ENCODE data around the gene C19orf53. TPM values are rescaled to one million over a fixed set of nuclear protein-coding genes. Genes with fewer than 3 reads are reported as not detected.
A peak's percentile ranks its signal among the peaks of the same experiment; 100 is the strongest.

The C19orf53 gene
- total and polyA plus RNA-seq, 2 experiments from 2014 or later: 104 to 401 TPM

DNA sequence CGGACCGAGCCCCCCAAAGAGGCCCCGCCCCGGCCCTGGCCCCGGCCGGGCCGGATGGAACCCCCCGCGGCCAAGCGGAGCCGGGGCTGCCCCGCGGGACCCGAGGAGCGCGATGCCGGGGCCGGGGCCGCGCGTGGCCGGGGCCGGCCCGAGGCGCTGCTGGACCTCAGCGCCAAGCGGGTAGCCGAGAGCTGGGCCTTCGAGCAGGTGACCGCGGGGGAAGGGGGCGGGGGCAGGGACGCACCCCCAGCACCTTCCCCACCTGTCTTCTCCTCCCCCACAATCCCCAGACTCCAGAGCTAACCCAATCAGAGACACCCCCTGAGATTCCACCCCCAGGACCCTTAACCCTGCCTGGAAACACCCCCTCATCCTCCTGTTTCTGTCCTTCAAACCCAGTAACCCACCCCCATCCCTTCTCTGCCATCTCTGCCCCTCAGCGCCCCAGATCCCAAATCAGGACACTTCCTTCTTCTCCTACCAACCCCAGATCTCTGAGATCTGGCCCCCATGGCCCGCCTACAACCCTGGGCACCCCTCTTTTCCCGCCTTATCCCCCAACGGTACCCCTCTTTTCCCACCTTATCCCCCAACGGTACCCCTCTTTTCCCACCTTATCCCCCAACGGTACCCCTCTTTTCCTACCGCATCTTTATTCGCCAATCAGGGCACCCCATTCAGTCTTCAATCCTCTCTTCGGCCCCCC, 21.5 kb downstream of the C19orf53 start:
- peaks cover 13% of the 10 kb centered on the region for H3K27me3 Mint-ChIP-seq (ENCODE audit: insufficient read depth, low read depth, poor library complexity)
- H3K9me3 Mint-ChIP-seq: no peaks in the 10 kb centered on the region
- peak; percentile 78 for DNase-seq (ENCODE audit: low spot score)
- Histone ChIP-seq H3K36me3 (ENCODE audit: insufficient read depth) (no peaks in the 10 kb centered on the region), H3K79me2 (replicated peaks; ENCODE audit: insufficient read depth) (peaks cover 12% of the 10 kb centered on the region), H2AFZ (no peak overlapping the region), H3K27ac (ENCODE audit: low read depth) (peak overlapping the region; percentile 73; the same call in 1 of the 2 replicates), H3K4me3 (peak overlapping the region; percentile 70), H3K4me2 (peak overlapping the region; percentile 86), H3K4me1 (ENCODE audit: insufficient read depth) (peaks cover 11% of the 10 kb centered on the region; the same call in 1 of the 2 replicates), H3K27me3 (ENCODE audit: insufficient read depth) (no peaks in the 10 kb centered on the region), H3F3A (replicated peaks; ENCODE audit: low read depth) (0 out of 2 replicates have a peak, but pooled peaks cover 9% of the 10 kb centered on the region), H3K9me2 (ENCODE audit: insufficient read depth) (no peaks in the 10 kb centered on the region), H4K20me1 (replicated peaks; ENCODE audit: insufficient read depth) (no peaks in the 10 kb centered on the region; the same call in 1 of the 2 replicates)
- peak overlapping the region; percentile 93 for H3K27ac Mint-ChIP-seq
- peaks cover 4% of the 10 kb centered on the region; the same call in 2 of the 3 replicates for H3K4me1 Mint-ChIP-seq
- TF ChIP-seq EZH2phosphoT487 (IDR thresholded peaks at IDR 0.05; ENCODE audit: unreplicated experiment) (no peak), POLR2AphosphoS5 (IDR thresholded peaks at IDR 0.05; ENCODE audit: low read depth) (0 out of 2 replicates have a peak, but pooled peaks have one; percentile 13), NANOG (IDR thresholded peaks at IDR 0.05; ENCODE audit: borderline replicate concordance) (no peak)
- TF ChIP-seq, protein P1, sequence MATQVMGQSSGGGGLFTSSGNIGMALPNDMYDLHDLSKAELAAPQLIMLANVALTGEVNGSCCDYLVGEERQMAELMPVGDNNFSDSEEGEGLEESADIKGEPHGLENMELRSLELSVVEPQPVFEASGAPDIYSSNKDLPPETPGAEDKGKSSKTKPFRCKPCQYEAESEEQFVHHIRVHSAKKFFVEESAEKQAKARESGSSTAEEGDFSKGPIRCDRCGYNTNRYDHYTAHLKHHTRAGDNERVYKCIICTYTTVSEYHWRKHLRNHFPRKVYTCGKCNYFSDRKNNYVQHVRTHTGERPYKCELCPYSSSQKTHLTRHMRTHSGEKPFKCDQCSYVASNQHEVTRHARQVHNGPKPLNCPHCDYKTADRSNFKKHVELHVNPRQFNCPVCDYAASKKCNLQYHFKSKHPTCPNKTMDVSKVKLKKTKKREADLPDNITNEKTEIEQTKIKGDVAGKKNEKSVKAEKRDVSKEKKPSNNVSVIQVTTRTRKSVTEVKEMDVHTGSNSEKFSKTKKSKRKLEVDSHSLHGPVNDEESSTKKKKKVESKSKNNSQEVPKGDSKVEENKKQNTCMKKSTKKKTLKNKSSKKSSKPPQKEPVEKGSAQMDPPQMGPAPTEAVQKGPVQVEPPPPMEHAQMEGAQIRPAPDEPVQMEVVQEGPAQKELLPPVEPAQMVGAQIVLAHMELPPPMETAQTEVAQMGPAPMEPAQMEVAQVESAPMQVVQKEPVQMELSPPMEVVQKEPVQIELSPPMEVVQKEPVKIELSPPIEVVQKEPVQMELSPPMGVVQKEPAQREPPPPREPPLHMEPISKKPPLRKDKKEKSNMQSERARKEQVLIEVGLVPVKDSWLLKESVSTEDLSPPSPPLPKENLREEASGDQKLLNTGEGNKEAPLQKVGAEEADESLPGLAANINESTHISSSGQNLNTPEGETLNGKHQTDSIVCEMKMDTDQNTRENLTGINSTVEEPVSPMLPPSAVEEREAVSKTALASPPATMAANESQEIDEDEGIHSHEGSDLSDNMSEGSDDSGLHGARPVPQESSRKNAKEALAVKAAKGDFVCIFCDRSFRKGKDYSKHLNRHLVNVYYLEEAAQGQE (IDR thresholded peaks at IDR 0.05; ENCODE audit: unreplicated experiment): no peak
- ATAC-seq: peak; percentile 18
- H3K4me3 Mint-ChIP-seq: peak overlapping the region; percentile 93
- H3K36me3 Mint-ChIP-seq (ENCODE audit: low read depth): peaks cover 8% of the 10 kb centered on the region

DNA sequence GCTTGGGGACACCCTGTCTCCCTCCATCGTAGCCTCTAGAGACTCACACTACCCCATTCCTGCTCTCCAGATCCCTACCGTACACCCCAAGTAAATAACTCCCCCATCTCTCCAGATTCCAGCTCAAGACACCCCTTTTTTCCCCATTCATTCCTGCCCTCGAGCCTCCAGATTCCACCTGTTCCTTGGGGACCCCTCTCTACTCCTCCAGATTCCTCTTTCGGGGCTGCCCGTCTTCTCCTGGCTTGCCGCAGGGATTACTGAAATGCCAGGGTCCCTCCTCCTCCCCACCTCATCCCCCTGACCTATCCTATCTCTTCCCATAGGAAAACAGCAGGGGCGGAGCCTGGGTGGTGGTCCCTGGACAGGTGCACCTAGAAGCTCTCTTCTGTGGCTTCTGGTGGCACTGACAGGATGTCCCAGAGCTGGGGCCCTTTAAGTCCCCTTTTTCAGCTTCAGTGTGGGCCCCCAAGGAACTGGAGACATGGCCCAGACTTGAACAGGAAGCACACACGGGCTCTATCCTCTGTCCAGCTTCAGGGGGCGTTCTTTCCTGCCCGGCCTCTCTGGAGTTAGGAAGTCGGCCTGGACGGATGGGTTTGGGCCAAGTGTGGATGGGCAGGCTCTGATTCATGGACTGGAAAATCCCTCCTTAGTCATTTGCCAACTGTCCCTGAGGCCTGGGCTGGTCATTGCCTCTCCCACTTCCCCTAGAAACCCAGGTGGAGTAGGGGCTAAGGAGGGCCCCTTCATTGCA, 22.2 kb downstream of the C19orf53 start:
- DNase-seq (ENCODE audit: low spot score): peak; percentile 79
- no peaks in the 10 kb centered on the region for H3K27me3 ChIP-seq (ENCODE audit: insufficient read depth)
- H3K27ac ChIP-seq (ENCODE audit: low read depth): peak overlapping the region; percentile 73; the same call in 1 of the 2 replicates
- peaks cover 13% of the 10 kb centered on the region for H3K27me3 Mint-ChIP-seq (ENCODE audit: insufficient read depth, low read depth, poor library complexity)
- H3K36me3 Mint-ChIP-seq (ENCODE audit: low read depth): peaks cover 15% of the 10 kb centered on the region
- H2AFZ ChIP-seq: no peak overlapping the region
- no peaks in the 10 kb centered on the region for H3K36me3 ChIP-seq (ENCODE audit: insufficient read depth)
- peaks cover 11% of the 10 kb centered on the region; the same call in 1 of the 2 replicates for H3K4me1 ChIP-seq (ENCODE audit: insufficient read depth)
- H3K27ac Mint-ChIP-seq: peak overlapping the region; percentile 93
- peaks cover 12% of the 10 kb centered on the region for H3K79me2 ChIP-seq (replicated peaks; ENCODE audit: insufficient read depth)
- peak overlapping the region; percentile 70 for H3K4me3 ChIP-seq
- peaks cover 4% of the 10 kb centered on the region; the same call in 2 of the 3 replicates for H3K4me1 Mint-ChIP-seq
- no peaks in the 10 kb centered on the region for H3K9me3 Mint-ChIP-seq
- peak; percentile 21 for ATAC-seq
- H3F3A ChIP-seq (replicated peaks; ENCODE audit: low read depth): 0 out of 2 replicates have a peak, but pooled peaks cover 9% of the 10 kb centered on the region
- H4K20me1 ChIP-seq (replicated peaks; ENCODE audit: insufficient read depth): no peaks in the 10 kb centered on the region; the same call in 1 of the 2 replicates
- H3K9me2 ChIP-seq (ENCODE audit: insufficient read depth): no peaks in the 10 kb centered on the region
- peak overlapping the region; percentile 93 for H3K4me3 Mint-ChIP-seq
- H3K4me2 ChIP-seq: peak overlapping the region; percentile 86
- TF ChIP-seq ZNF331 (CRISPR knock-in tag; IDR thresholded peaks at IDR 0.05; ENCODE audit: low read depth) (no peak), STAT1 (IDR thresholded peaks at IDR 0.05; ENCODE audit: unreplicated experiment) (no peak), JUNB (IDR thresholded peaks at IDR 0.05; ENCODE audit: unreplicated experiment) (no peak), EZH2 (IDR thresholded peaks at IDR 0.05; ENCODE audit: low read depth, unreplicated experiment) (no peak), NANOG (IDR thresholded peaks at IDR 0.05; ENCODE audit: borderline replicate concordance) (no peak), POLR2AphosphoS5 (IDR thresholded peaks at IDR 0.05; ENCODE audit: low read depth) (no peak), CREB1 (CRISPR knock-in tag; IDR thresholded peaks at IDR 0.05; ENCODE audit: low read depth) (no peak), EZH2phosphoT487 (IDR thresholded peaks at IDR 0.05; ENCODE audit: unreplicated experiment) (no peak), ZNF114 (CRISPR knock-in tag; IDR thresholded peaks at IDR 0.05) (no peak)
- TF ChIP-seq, protein P2, sequence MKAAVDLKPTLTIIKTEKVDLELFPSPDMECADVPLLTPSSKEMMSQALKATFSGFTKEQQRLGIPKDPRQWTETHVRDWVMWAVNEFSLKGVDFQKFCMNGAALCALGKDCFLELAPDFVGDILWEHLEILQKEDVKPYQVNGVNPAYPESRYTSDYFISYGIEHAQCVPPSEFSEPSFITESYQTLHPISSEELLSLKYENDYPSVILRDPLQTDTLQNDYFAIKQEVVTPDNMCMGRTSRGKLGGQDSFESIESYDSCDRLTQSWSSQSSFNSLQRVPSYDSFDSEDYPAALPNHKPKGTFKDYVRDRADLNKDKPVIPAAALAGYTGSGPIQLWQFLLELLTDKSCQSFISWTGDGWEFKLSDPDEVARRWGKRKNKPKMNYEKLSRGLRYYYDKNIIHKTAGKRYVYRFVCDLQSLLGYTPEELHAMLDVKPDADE (IDR thresholded peaks at IDR 0.05): no peak
- TF ChIP-seq, protein P3, sequence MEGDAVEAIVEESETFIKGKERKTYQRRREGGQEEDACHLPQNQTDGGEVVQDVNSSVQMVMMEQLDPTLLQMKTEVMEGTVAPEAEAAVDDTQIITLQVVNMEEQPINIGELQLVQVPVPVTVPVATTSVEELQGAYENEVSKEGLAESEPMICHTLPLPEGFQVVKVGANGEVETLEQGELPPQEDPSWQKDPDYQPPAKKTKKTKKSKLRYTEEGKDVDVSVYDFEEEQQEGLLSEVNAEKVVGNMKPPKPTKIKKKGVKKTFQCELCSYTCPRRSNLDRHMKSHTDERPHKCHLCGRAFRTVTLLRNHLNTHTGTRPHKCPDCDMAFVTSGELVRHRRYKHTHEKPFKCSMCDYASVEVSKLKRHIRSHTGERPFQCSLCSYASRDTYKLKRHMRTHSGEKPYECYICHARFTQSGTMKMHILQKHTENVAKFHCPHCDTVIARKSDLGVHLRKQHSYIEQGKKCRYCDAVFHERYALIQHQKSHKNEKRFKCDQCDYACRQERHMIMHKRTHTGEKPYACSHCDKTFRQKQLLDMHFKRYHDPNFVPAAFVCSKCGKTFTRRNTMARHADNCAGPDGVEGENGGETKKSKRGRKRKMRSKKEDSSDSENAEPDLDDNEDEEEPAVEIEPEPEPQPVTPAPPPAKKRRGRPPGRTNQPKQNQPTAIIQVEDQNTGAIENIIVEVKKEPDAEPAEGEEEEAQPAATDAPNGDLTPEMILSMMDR (conservative IDR thresholded peaks at IDR 0.05; ENCODE audit: low read depth in 2 of 2): no peak

Measured in GM23338 (cell line).